GM10266 (cell line): ENCODE data around the gene TBC1D9.

ENCODE experiments used
- DNase-seq: peaks from one replicate; pipeline ENCODE4 v3.0.0; 2012; ENCODE audit errors: extremely low spot score
- TF ChIP-seq, protein P1 (sequence below): IDR thresholded peaks from 2 replicates; pipeline ENCODE4 v1.5.1; 2012; ENCODE audit warnings: mild to moderate bottlenecking, low read depth; ENCODE audit not compliant: control insufficient read depth, insufficient read depth; ENCODE audit errors: missing control alignments

The TBC1D9 gene

DNA sequence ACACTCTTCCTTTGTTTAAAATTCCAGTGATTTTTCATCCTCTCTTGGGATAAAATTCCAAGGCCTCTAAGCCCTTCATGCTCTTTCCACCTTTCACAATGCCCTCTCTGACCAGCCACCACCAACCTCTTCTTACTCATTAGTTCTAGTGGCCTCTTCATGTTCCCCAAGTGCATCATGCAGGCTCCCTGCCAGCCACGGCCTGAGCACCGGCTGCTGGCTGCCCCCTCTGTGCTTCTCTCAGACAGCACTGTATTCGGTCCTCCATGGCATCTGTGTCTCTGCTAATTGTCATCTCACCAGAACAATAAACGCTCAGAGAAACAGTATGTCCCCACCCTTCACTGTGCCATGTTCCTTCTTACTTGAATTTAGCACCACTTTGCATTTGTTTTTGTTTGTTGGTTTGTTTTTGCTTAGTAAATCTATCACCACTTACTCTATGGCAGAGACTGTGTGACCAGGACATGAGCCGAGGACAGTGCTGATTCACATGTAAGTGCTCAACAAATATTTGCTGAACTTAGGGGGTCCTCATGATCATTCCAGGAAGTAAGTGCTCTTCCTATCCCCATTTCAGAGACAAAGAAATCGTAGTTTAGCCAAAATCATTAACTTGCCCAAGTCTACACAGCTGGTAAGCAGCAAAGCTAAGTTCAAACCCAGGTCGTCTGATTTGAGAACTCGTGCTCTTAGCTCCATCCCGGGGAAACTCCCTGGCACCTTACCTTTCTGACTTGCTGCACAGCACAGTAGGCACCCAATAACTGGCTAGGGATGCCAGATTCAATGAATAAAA lies 110.4 kb downstream of the TBC1D9 start:
- TF ChIP-seq, protein P1, sequence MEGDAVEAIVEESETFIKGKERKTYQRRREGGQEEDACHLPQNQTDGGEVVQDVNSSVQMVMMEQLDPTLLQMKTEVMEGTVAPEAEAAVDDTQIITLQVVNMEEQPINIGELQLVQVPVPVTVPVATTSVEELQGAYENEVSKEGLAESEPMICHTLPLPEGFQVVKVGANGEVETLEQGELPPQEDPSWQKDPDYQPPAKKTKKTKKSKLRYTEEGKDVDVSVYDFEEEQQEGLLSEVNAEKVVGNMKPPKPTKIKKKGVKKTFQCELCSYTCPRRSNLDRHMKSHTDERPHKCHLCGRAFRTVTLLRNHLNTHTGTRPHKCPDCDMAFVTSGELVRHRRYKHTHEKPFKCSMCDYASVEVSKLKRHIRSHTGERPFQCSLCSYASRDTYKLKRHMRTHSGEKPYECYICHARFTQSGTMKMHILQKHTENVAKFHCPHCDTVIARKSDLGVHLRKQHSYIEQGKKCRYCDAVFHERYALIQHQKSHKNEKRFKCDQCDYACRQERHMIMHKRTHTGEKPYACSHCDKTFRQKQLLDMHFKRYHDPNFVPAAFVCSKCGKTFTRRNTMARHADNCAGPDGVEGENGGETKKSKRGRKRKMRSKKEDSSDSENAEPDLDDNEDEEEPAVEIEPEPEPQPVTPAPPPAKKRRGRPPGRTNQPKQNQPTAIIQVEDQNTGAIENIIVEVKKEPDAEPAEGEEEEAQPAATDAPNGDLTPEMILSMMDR = no peak
- DNase-seq = no peak

DNA sequence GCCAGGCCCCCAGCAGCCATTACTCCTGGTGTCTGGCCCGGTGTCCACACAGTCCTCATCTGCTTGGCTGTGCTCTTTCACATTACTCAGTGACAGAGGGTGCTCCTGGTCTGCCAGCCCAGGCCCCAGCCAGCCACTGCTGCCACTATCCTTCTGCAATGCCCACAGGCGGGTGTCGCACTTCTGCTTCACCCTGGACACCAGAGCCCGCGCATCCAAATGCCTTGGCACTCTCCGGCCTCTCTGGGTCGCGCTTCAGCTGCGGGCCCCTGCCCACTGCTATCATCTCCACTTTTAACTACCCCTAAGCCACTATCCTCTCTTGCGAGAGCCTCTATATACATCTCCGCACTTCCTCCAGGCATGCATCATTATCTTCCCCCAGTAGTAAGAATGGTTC lies 111.0 kb downstream of the TBC1D9 start:
- DNase-seq = no peak

DNA sequence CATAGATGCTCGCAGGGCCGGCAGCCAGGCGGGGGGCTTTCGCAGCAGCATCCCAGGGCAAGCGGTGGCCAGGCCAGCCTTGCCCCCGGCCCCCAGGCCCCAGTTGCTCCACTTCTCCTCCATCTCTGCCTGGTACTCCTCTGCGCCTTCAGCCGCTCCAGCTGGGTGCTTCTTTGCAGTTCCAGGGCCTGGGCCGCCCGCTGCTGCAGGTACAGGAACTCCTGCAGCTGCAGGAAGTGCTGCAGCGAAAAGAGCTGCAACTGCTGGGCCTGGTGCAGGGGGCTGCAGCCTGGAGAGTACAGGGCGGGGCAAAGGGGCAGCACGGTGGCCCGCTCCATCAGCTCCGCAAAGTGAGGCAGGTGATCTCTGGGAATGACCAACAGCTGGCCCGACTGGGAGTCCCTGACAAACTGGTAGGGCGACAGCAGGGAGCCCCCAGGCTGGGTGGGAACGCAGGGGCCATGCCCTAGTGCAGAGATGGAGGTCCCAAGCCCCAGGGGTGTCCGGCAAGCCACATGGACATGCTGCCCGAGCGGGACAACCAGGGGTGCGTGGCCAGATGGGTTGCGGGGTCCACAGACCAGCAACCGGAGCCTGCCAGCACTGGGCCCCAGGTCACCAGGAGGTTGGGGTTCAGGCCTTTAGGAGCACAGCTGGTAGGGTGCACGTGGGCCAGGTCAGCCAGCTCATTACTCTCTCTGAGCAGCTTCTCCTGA lies 111.6 kb downstream of the TBC1D9 start:
- TF ChIP-seq, protein P1 = no peak
- DNase-seq = no peak

More for the DNA sequence above, 111.0 kb downstream of the TBC1D9 start:
- TF ChIP-seq, protein P1 = no peak

DNA sequence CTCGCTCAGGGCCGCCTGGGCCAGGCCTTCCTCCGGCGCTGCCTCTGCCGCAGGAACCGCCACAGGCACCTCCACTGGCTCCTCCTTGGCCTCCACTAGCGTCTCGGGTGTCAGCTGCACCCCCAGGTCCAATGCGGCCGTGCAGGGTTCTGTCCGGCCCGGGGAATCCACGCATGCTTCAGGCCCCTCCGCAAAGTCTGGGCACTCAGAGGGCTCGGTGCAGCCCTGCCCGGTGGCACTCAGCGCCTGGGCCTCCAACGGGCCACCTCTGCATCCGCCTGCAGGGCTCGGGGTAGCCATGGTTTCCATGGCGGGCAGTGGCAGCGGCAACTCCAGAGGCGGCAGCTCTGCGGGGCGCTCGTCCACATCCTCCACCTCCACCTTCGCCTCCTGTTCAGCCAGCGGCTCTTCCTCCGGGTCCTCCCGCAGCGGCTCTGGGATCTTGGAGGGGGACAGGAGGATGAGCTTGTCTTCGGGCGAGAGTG lies 112.6 kb downstream of the TBC1D9 start:
- DNase-seq = no peak
- TF ChIP-seq, protein P1 = no peak

DNA sequence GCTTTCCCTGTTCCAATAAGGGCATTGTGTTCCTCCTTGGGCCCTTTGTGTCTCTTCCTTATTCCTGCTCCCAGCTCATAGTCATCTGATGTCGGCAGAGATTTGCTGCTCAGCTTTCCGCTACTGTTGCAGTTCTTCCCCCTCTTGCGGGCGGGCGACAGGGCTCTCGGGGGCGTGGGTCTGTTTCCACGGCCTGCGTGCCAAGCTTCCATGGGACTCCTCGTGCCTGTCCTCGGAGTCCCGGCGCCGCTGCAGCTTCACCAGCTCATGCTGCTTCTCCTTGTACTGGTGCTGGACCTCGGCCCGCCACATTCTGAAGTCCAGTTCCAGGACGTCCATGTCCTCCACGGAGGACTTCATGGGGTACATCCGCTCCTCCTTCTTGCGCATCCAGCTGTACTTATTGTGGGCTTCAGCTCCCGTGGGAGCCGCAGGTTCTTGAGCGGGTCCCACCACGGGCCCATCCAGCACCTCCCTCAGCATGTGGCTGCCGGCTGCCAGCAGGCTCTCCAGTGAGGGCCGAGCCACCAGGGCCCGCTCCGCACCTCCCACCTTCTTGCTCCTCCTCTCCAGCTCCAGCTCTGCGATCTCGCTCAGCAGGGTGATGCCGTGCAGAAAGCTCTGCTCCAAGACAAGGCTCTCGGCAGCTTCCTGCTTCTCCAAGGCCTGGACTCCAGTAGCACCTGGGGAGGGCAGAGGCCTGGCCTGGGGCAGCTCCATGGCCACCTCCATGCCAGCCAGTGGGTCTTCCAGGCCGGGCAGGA lies 113.3 kb downstream of the TBC1D9 start:
- TF ChIP-seq, protein P1 = no peak
- DNase-seq = no peak

DNA sequence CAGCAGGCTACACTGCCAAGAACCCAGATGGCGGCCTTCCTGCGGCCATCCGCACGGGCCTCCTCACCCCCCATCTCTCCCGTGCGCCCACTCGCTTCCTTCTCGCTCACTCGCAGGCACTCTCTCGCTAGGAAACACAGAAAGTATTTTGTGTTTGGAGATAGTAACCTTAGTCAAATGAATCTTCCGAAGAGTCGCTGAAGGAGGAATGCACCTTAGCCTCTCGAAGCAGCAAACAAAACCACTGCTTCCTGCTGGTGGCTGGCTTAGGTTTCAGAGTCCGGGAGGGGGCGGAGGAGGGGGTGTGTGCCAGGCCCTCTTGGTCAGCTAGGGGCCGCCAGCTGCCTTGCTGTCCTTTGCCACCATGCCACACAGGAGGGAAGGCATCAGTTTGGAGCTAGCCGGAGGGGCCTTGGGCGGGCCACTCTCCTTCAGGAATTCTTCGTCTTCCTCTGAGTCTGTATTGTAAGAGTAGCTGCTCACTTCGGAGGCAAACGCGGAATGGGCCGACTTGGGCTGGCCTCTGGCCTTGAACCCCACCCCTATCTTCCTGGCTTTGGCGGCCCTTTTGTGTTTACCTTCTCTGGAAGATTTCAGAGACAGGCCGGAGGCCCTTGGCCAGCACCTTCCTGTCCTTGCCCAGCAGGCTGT lies 114.3 kb downstream of the TBC1D9 start:
- TF ChIP-seq, protein P1 = no peak
- DNase-seq = no peak
